Type B pancreatic cell (in vitro differentiated cells): ENCODE measurements around the gene MYO10. TPM values are rescaled to one million over a fixed set of nuclear protein-coding genes. Genes with fewer than 3 reads are reported as not detected.

Experiments used
- DNase-seq: peaks from one replicate; pipeline ENCODE4 v3.0.0; 2021; ENCODE audit warnings: mixed read lengths; ENCODE audit not compliant: unreplicated experiment; ENCODE audit errors: extremely low spot score
- H3K27ac Mint-ChIP-seq: 2 replicates; pipeline ENCODE4 v1.8.0; 2021; ENCODE audit warnings: mild to moderate bottlenecking, mixed read lengths
- H3K27me3 Mint-ChIP-seq: 2 replicates; pipeline ENCODE4 v1.8.0; 2021; ENCODE audit warnings: mixed read lengths
- H3K36me3 Mint-ChIP-seq: 2 replicates; pipeline ENCODE4 v1.8.0; 2021; ENCODE audit warnings: mixed read lengths
- H3K4me1 Mint-ChIP-seq: one replicate; pipeline ENCODE4 v1.8.0; 2021; ENCODE audit warnings: mixed read lengths; ENCODE audit not compliant: unreplicated experiment
- H3K4me3 Mint-ChIP-seq: 2 replicates; pipeline ENCODE4 v1.8.0; 2021; ENCODE audit warnings: mild to moderate bottlenecking, mixed read lengths
- H3K9me3 Mint-ChIP-seq: 2 replicates; pipeline ENCODE4 v1.8.0; 2021; ENCODE audit warnings: mixed read lengths
- total RNA-seq: library from RNA; stranded (reverse); gene quantifications from 2 replicates; pipeline ENCODE4 v1.2.1, GENCODE V29; 2021; ENCODE audit warnings: low replicate concordance
- TF ChIP-seq, protein P1 (sequence below): fragments of 200-600 bp; sonication (generic); conservative IDR thresholded peaks from 2 replicates; pipeline ENCODE4 v1.5.0; 2021; ENCODE audit warnings: antibody characterized with exemption, mild to moderate bottlenecking

MYO10 gene
- total RNA-seq, 1 donor from 2014 or later, result 52.5 TPM

DNA sequence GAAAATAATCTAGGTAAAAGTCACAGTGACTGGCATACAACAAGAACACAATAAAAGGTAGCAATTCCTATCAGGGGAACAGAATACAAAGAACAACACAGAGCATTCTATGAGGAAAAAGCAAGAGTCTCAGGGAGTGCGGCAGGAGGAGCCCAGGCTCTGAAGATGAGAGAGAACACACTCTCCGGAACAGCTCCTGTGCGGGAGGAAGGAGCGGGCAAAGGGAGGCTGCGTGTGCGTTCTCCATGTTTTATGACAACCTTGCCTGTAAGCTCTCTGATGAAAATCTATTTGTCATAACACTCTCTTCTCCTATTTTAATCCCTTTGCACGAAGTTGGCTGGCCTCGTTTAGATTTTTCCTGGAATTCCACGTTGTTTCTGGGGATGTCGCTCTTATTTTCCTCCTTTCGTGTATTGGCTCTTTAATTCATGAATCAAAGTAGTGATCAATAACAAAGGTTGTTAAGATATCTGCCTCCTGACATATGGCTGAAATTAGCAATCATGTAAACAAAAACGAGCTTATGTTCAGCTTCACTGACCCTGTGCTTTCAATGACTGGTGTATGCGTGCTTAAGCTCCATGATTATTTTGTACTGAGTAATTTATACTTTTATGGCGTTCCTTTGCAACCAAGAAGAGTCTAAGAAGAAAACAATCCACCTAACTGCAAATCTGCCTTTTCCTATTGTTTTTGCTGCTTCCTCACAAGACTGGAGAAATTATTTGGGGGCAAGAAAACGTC is 109.5 kb downstream of the MYO10 start:
- H3K9me3 Mint-ChIP-seq, result peaks cover 9% of the 10 kb centered on the region

DNA sequence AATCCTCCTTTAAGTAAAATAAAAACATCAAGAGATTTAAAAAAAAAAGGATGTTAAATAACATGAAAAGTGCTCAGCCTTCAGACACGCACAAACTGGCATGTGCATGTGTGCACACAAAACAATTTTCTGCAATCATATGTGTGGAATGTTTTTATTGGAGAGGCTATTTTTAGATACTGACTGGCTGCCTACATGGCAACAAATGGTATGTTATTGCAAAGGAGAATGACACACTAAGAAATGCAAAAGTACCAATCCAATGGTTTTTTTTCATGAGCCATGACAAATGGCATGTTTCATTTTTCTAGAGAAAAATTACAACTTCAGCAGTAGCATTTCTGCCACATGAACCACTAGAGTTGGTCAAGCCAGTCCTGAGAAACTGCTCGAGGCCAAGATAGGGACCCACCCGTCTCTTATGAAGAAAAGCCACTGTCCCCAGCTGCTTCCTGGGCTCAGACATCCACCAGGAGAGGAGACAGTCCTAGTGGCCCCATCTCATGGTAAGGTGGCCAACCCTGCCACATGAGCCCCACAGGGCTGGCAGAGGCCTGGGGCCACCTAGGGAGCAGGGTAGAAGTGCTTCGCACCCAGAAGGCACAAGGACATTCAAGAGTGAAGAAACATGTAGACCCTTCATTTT is 116.4 kb downstream of the MYO10 start:
- H3K27me3 Mint-ChIP-seq, result no peaks in the 10 kb centered on the region
- no peak for DNase-seq
- no peak overlapping the region for H3K4me3 Mint-ChIP-seq
- peaks cover 5% of the 10 kb centered on the region for H3K36me3 Mint-ChIP-seq
- H3K4me1 Mint-ChIP-seq, result no peaks in the 10 kb centered on the region
- TF ChIP-seq, protein P1, sequence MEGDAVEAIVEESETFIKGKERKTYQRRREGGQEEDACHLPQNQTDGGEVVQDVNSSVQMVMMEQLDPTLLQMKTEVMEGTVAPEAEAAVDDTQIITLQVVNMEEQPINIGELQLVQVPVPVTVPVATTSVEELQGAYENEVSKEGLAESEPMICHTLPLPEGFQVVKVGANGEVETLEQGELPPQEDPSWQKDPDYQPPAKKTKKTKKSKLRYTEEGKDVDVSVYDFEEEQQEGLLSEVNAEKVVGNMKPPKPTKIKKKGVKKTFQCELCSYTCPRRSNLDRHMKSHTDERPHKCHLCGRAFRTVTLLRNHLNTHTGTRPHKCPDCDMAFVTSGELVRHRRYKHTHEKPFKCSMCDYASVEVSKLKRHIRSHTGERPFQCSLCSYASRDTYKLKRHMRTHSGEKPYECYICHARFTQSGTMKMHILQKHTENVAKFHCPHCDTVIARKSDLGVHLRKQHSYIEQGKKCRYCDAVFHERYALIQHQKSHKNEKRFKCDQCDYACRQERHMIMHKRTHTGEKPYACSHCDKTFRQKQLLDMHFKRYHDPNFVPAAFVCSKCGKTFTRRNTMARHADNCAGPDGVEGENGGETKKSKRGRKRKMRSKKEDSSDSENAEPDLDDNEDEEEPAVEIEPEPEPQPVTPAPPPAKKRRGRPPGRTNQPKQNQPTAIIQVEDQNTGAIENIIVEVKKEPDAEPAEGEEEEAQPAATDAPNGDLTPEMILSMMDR, result no peak
- peak overlapping the region; percentile 45 for H3K27ac Mint-ChIP-seq
- H3K9me3 Mint-ChIP-seq, result peaks cover 5% of the 10 kb centered on the region

More for the DNA sequence above, 109.5 kb downstream of the MYO10 start:
- TF ChIP-seq, protein P1, result no peak
- Mint-ChIP-seq H3K4me1 (peaks cover 18% of the 10 kb centered on the region), H3K4me3 (no peak overlapping the region), H3K27me3 (no peaks in the 10 kb centered on the region), H3K27ac (no peak overlapping the region), H3K36me3 (peaks cover 6% of the 10 kb centered on the region)
- DNase-seq, result no peak

DNA sequence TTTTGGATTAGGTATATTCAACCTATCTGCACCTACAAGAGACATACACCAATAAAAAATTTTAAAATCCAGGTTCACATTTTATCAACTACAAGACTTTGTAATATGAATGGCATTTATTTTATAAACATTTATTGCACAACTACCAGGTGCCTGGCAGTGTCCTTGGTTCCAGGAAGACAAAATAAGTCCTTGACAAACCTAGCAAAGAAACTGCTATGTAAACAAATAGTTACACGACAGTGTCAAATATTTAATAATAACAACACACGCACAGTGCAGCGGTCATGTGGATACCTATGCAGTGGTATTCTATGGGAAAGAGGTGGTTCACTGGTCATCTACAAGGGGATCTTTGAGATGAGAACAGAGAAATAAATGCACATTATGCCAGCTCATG is 120.7 kb downstream of the MYO10 start:
- H3K27ac Mint-ChIP-seq, result no peak overlapping the region
- no peaks in the 10 kb centered on the region for H3K27me3 Mint-ChIP-seq
- no peak for DNase-seq
- TF ChIP-seq, protein P1, result no peak
- H3K4me3 Mint-ChIP-seq, result no peak overlapping the region
- no peaks in the 10 kb centered on the region for H3K9me3 Mint-ChIP-seq
- peaks cover 10% of the 10 kb centered on the region for H3K36me3 Mint-ChIP-seq
- H3K4me1 Mint-ChIP-seq, result peaks cover 8% of the 10 kb centered on the region

DNA sequence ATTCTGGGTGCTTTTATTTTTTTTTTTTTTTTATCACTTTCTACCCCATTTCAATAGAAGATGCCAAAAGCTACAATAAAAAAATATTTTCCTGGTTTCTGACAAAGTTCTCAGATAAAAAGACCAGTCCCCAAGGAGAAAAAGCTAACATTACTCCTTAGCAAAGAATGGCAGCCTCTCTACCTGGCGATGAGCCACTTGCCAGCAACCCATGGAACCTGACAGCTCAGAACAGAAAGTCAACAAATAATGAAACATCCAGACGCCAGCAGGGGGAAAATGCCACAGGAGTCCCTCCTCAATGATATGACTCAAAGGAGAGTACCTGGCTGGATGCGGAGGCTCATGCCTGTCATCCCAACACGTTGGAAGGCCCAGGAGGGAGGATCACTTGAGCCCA is 123.2 kb downstream of the MYO10 start:
- Mint-ChIP-seq H3K9me3 (no peaks in the 10 kb centered on the region), H3K27me3 (no peaks in the 10 kb centered on the region), H3K36me3 (peaks cover 10% of the 10 kb centered on the region), H3K4me3 (no peak overlapping the region), H3K4me1 (peaks cover 17% of the 10 kb centered on the region), H3K27ac (peak overlapping the region; percentile 1)
- no peak for DNase-seq
- TF ChIP-seq, protein P1, result no peak

DNA sequence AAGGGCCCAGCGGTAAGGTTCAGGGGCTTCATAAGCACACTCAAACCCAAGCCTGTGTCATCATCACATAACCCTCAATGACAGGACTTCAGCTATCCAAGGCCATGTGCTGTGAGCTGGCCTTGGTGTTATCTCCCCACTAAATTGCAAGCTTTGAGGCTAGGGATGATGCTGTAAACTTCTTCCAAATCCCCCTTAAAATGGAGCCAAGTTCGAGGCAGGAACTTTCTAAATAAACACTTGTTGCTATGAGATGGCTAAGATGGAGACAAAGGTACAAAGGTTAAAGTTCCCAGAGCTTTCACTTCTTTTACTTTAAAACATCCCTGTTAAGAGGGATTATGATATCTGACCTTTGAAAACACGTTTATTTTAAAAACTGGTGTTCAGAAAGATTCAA is 123.6 kb downstream of the MYO10 start:
- Mint-ChIP-seq H3K27ac (peak overlapping the region; percentile 1), H3K4me1 (peaks cover 18% of the 10 kb centered on the region), H3K27me3 (no peaks in the 10 kb centered on the region)

More for the DNA sequence above, 123.6 kb downstream of the MYO10 start:
- TF ChIP-seq, protein P1, result no peak
- Mint-ChIP-seq H3K9me3 (no peaks in the 10 kb centered on the region), H3K36me3 (peaks cover 7% of the 10 kb centered on the region), H3K4me3 (peak overlapping the region; percentile 30)
- no peak for DNase-seq
